Mucosa of descending colon (tissue), 3 donors: ENCODE results near the gene LAMB4. TPM values are rescaled to one million over a fixed set of nuclear protein-coding genes. Genes with fewer than 3 reads are reported as not detected.

ENCODE experiments used
- ATAC-seq: fragments of 200-7000 bp; cut with Tn5 transposase; one replicate; pipeline ENCODE4 v1.9.1; 2020; ENCODE audit warnings: mild to moderate bottlenecking, moderate library complexity
- DNase-seq, 3 donors: peaks; one replicate each; pipeline ENCODE4 v3.0.0-alpha.2; 2020
- H3K36me3 ChIP-seq: fragments of 200-600 bp; one replicate; pipeline ENCODE4 v1.8.0; 2021; ENCODE audit warnings: low read depth, mild to moderate bottlenecking
- H3K4me1 ChIP-seq: fragments of 200-600 bp; one replicate; pipeline ENCODE4 v1.8.0; 2021; ENCODE audit warnings: low read depth, mild to moderate bottlenecking
- H3K4me3 ChIP-seq: fragments of 200-600 bp; one replicate; pipeline ENCODE4 v1.8.0; 2021; ENCODE audit warnings: mild to moderate bottlenecking
- H3K9me3 ChIP-seq: fragments of 200-600 bp; one replicate; pipeline ENCODE4 v1.8.0; 2021; ENCODE audit warnings: mild to moderate bottlenecking
- CTCF ChIP-seq: fragments of 200-600 bp; IDR thresholded peaks from one replicate; pipeline ENCODE4 v1.8.0; 2022; ENCODE audit warnings: antibody characterized with exemption, mild to moderate bottlenecking
- intact Hi-C, 2 donors: fragments of 100-400 bp; cut with DNase I in 1 of 2; cut with micrococcal nuclease in 1 of 2; formaldehyde crosslinking; loops; one replicate each; pipeline versions ENCODE4 v1.11.0 to v1.11.1; 2022; cut with DNase I, micrococcal nuclease
- total RNA-seq, 3 donors: library from RNA; stranded (reverse); fragmentation: NEBNext Ultra II Directional in 2 of 3; extraction: Animal tissue kit (Norgen Biotek cat#: 25700) in 2 of 3; gene quantifications; one replicate each; pipeline versions ENCODE4 v1.2.1 to v1.2.4, GENCODE V29; 2021 to 2023
- donor health status: DM: no; HTN: no; CAD: no; lungs with moderate emphysema.
- donor health status: DM: no; HTN: no; CAD: no.
- donor health status: DM: no; HTN: yes; CAD: no.

Gene LAMB4
- total RNA-seq, 3 donors from 2014 or later: 0.22 TPM; not detected in 2

GRCh38 chr7:108045669-108046068 lies 84.5 kb downstream of the LAMB4 start:
- DNase-seq (no peak), ATAC-seq (no peak)
- H3K4me3 ChIP-seq: no peak overlapping the region
- H3K9me3 ChIP-seq: no peaks in the 10 kb centered on the region
- intact Hi-C loops: no loop called here
- H3K36me3 ChIP-seq: no peaks in the 10 kb centered on the region
- H3K4me1 ChIP-seq: no peaks in the 10 kb centered on the region
- no peak for TF ChIP-seq CTCF

- H3K4me3 ChIP-seq: no peak overlapping the region
- H3K4me1 ChIP-seq: no peaks in the 10 kb centered on the region
- no peak for DNase-seq
- H3K36me3 ChIP-seq: no peaks in the 10 kb centered on the region
- no peak for ATAC-seq
- TF ChIP-seq CTCF: no peak
- intact Hi-C loops: no loop called here
- H3K9me3 ChIP-seq: no peaks in the 10 kb centered on the region
These were observed 85.0 kb downstream of the LAMB4 start for GRCh38 chr7:108045154-108045553.

GRCh38 chr7:108044345-108044744 lies 85.8 kb downstream of the LAMB4 start:
- TF ChIP-seq CTCF: no peak
- H3K9me3 ChIP-seq: no peaks in the 10 kb centered on the region
- H3K36me3 ChIP-seq: no peaks in the 10 kb centered on the region
- no peak overlapping the region for H3K4me3 ChIP-seq
- intact Hi-C loops: no loop called here
- H3K4me1 ChIP-seq: no peaks in the 10 kb centered on the region
- no peak for DNase-seq
- no peak for ATAC-seq

GRCh38 chr7:108038986-108039385 lies 91.2 kb downstream of the LAMB4 start:
- intact Hi-C loops: no loop called here

GRCh38 chr7:108037741-108038140 lies 92.4 kb downstream of the LAMB4 start:
- TF ChIP-seq CTCF: no peak
- no peak overlapping the region for H3K4me3 ChIP-seq
- H3K9me3 ChIP-seq: no peaks in the 10 kb centered on the region
- ATAC-seq: no peak
- H3K4me1 ChIP-seq: no peaks in the 10 kb centered on the region
- H3K36me3 ChIP-seq: no peaks in the 10 kb centered on the region
- intact Hi-C loops: no loop called here
- DNase-seq: no peak

More at GRCh38 chr7:108038986-108039385, 91.2 kb downstream of the LAMB4 start:
- Histone ChIP-seq H3K4me1 (no peaks in the 10 kb centered on the region), H3K9me3 (no peaks in the 10 kb centered on the region), H3K36me3 (no peaks in the 10 kb centered on the region), H3K4me3 (no peak overlapping the region)
- ATAC-seq: no peak
- TF ChIP-seq CTCF: no peak
- no peak for DNase-seq

- intact Hi-C loops: no loop called here
- Histone ChIP-seq H3K36me3 (no peaks in the 10 kb centered on the region), H3K4me1 (no peaks in the 10 kb centered on the region), H3K4me3 (no peak overlapping the region), H3K9me3 (no peaks in the 10 kb centered on the region)
- no peak for TF ChIP-seq CTCF
- ATAC-seq (no peak), DNase-seq (no peak)
These were observed 93.0 kb downstream of the LAMB4 start for GRCh38 chr7:108037140-108037539.
